Endometrial microvascular endothelial cells (primary cell): ENCODE results near the gene COL1A1. TPM values are rescaled to one million over a fixed set of nuclear protein-coding genes. Genes with fewer than 3 reads are reported as not detected.

Experiments
- in situ Hi-C: cut with HindIII; loops from 2 replicates; pipeline ENCODE4 v1.10.0; 2017; ENCODE audit warnings: low sequenced_read_pairs, low pct_unique_long_range_greater_than_20kb; ENCODE audit errors: inconsistent ontology term
- total RNA-seq: library from RNA; depleted of rRNA; stranded (reverse); fragments of >200 nt; gene quantifications from one replicate; pipeline ENCODE4 v1.2.3, GENCODE V29; 2015; ENCODE audit errors: inconsistent ontology term

COL1A1 gene
- 95.4 TPM for total RNA-seq

DNA sequence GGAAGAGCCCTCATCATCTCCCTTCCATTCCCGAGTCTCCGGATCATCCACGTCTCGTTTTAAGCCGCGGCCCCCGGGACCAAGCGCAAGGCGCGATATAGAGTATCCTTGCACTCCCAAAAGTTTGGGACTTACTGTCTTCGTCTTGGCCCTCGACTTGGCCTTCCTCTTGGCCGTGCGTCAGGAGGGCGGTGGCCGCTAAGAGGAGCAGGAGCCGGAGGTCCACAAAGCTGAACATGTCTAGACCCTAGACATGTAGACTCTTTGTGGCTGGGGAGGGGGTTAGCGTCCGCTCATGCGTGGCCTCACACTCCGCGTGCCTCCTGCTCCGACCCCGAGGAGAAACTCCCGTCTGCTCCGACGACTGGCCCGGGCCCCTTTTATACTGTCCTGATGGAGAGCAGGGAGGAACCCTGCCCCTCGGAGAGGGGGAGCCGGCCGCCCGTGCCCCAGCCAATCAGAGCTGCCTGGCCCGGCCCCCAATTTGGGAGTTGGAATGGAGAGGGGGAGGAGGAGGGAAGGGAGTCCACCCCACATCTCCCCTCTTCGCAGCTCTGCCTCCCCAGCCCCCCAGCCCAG lies at the start of gene COL1A1:
TSS of gene COL1A1 (minus strand) at position 356 of the 579 bp plus-strand sequence. CDS start at position 238, 118 bp downstream.
- in situ Hi-C loops = loop anchor here (5.0 kb wide), 1 partner anchor 66 kb away; no protein-coding TSS in a partner anchor

DNA sequence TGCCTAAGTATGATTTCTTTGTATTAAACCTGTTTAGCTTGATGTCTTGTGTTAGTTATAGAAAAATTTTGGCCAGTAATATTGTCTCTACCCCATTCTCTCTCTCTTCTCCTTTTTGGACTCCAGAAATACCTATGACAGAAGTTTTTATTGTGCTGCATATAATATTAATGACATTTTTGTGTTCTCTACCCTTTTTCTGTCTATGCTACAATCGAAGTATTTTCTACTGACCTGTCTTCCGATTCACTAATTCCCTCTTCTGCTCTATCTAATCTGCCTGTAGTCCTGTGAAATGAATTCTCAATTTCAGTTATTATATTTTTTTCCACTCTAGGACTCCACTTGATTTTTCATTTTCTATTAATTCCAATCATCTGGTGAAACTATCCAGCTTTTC lies 46.8 kb upstream of the COL1A1 start:
- in situ Hi-C loops = no loop called here

- in situ Hi-C loops = no loop called here
These were observed 43.3 kb upstream of the COL1A1 start for GRCh38 chr17:50244771-50245170.

GRCh38 chr17:50241431-50241830 lies 40.0 kb upstream of the COL1A1 start:
- in situ Hi-C loops = no loop called here

- in situ Hi-C loops = no loop called here
These were observed 39.4 kb upstream of the COL1A1 start for GRCh38 chr17:50240851-50241250.

DNA sequence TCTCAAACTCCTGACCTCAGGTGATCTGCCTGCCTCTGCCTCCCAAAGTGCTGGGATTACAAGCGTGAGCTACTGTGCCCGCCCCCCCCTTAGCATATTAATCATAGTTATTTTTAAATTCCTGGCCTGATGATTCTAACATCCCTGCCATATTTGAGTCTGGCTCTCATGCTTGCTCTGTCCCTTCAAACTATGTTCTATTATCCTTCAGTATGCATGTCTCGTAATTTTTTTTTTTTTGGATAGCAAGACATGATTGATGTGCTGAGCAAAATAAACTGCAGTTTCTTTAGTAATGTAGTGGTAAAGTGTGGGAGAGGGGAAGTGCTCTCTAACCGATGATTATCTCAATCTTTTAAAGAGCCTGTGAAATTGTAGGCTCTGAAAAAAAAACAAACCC lies 38.5 kb upstream of the COL1A1 start:
- in situ Hi-C loops = no loop called here

GRCh38 chr17:50238601-50239280 lies 37.3 kb upstream of the COL1A1 start:
- in situ Hi-C loops = no loop called here

GRCh38 chr17:50237901-50238300 lies 36.5 kb upstream of the COL1A1 start:
- in situ Hi-C loops = no loop called here

DNA sequence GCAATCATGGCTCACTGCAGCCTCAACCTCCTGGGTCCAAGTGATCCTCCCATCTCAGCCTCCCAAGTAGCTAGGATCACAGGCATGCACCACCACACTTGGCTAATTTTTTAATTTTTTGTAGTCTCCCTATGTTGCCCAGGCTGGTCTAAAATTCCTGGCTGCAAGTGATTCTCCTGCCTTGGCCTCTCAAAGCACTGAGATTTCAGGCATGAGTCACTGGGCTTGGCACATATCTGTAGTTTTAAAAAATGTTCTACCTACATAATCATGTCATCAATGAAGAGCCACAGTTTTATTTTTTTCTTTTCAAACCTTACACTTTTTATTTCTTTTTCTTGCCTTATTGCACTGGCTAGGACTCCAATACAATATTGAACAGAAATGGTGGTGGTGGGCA lies 33.1 kb upstream of the COL1A1 start:
- in situ Hi-C loops = no loop called here

- in situ Hi-C loops = no loop called here
These were observed 24.3 kb upstream of the COL1A1 start for GRCh38 chr17:50225701-50226240.

DNA sequence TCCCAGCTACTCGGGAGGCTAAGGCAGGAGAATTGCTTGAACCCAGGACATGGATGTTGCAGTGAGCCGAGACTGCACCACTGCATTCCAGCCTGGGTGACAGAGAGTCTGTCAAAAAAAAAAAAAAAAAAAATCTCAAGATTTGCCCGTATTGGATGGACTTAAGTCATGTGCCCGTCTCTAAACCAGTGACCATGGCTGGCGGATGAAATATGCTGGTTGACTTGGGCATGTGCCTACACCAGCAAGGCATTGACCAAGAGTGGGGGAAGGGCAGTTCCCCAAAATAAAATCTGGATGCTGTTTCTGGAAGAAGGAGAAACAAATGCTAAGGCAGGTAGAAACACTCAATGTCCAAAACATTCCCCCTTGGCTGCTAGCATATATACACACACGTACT lies 21.5 kb upstream of the COL1A1 start:
- in situ Hi-C loops = no loop called here

DNA sequence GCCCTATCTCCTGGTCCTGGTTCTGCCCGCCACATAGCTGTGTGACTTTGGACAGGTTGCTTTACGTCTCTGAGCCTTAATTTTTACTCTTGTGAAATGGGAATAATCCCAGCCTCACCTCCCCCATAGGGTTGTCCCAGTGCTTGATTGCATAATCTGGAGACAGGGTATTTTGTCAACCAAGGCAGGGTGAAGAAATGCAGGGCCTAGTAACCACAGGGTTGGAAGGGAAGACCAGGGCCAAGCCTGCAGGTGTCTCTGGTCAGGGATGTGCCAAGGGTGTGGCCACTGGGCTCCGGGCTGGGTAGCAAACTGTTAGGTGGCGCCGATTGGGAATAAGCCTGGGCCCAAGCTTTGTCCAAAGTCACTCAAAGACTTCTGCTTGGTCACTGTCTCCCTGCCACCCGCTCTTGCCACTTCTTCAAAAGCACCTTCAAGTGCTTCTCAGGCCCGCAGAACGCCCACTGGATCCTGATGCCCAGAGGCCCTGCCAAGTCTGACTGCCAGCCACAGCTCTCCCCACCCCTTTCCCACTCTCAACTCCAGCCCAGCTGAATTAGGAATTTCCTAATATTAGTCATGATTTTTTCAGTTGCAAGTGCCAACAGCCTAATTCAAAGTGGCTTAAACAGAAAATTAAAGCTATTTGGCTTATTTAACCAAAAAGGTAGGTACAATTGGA lies 20.6 kb upstream of the COL1A1 start:
- in situ Hi-C loops = no loop called here

GRCh38 chr17:50221266-50221863 lies 19.9 kb upstream of the COL1A1 start:
- in situ Hi-C loops = no loop called here

DNA sequence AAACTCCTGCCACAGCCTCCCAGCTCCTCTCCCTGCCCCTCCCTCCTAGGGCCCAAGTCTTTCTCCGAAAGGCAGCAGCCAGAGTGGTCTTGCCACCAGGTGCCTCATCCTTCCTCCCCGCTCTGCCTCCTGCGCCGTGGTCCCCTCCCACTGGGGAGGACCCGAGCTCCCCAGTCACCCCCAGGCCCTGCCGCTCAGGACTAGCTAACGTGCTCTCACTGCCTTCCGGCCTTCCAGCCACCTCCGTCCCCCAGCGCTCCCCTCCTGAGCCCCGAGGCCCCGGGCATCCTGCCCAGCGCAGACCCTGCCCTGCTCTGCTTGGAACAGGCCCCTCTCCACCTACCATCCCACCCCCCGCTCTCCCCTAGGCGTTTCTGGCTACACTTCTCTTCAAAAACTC lies 19.4 kb upstream of the COL1A1 start:
- in situ Hi-C loops = no loop called here

DNA sequence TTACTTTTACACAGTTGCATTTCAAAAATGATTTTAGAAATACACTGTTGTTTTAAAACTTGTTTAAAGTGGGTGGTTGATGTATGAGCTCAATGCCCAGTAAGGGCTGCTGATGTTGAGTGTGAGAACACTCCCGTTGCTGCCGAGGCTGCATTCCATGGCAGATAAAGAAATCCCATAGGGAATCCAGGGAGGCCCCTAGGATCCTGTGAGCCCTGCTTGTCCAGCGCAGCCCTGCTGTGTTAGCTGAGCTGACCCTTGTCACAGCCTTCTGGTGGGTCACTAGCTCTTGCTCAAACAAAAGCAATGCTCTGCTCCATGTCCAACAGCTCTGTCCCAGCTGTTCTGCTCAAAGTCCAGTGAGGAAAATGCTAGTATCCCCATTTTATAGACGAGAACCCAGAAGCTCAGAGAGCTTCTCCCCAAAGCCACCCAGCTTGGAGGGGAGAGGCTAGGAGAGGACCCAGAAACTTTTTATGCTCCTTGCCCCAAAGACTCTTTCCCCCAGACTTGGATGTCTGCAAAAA lies 18.6 kb upstream of the COL1A1 start:
- in situ Hi-C loops = no loop called here

DNA sequence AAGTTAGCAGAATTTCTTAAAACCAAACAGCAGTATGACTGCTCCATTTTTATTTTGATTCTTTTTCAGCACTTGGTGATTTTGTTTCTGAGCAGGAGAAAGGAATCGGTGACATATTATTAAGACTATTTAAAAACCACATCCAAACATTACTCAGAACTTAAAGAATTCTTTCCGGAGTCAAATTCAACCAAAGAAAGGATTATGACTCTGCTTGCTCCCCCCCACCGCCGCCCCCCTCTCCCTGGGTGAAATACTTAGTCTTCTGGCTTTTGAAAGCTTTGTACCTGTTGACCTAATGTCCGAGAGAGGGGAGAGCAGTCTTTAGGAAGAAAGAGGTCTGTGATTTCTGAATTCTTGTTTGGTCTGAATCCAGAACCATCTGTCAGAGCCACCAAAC lies 17.9 kb upstream of the COL1A1 start:
- in situ Hi-C loops = no loop called here

DNA sequence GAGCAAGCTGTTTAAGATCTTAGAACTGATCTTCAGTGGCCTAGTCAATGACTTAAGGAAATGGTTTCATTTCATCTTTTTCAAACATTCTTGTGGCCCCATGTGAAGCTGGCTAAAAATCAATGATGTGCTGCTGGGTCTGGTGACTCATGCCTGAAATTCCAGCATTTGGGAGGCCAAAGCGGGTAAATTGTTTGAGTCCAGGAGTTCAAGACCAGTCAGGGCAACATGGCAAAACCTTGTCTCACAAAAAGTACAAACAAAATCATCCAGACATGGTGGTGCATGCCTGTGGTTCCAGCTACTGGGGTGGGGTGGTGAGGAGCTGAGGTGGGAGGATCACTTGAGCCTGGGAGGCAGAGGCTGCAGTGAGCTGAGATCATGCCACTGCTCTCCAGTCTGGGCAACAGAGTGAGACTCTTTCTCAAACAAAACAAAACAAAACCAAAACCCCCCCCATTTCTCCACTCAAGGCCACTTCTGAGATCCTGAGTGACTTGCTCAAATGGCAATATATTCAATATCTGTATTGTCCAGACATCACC lies 17.4 kb upstream of the COL1A1 start:
- in situ Hi-C loops = no loop called here

- in situ Hi-C loops = no loop called here
These were observed 16.8 kb upstream of the COL1A1 start for GRCh38 chr17:50218071-50218759.

DNA sequence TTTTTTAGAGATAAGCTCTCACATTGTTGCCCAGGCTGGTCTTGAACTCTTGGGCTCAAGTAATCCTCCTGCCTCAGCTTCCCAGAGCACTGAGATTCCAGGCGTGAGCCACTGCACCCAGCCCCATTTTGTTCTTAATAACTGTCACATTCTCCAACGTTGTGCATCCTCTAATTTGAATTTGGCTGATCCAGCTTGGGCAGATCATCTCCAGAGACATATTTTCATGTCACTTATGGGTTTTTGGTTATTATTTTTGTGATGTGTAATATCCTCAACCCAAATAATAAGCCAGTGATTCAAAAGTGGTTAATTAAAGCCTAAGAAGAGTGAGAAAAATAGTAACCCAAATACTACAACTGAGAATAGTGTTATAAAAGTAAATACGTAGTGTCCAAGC lies 16.2 kb upstream of the COL1A1 start:
- in situ Hi-C loops = no loop called here
